ENCODE measurements around the gene BLOC1S1. TPM values are rescaled to one million over a fixed set of nuclear protein-coding genes. Genes with fewer than 3 reads are reported as not detected.

Gene BLOC1S1
- total and polyA plus RNA-seq, 8 donors: 12.8 to 451 (median 239) TPM

GRCh38 chr12:55713721-55714120, 2.1 kb upstream of the BLOC1S1 start:
- Histone ChIP-seq H3K9me3 (no peaks in the 10 kb centered on the region), H3K36me3 (no peaks in the 10 kb centered on the region), H3K27me3 (peaks cover 0 to 9% (median 0%) of the 10 kb centered on the region in 3 donors), H3K4me1 (peaks cover 40 to 63% (median 47%) of the 10 kb centered on the region in 4 donors), H3K27ac (peak overlapping the region in 3 of 5 donors; percentile 53 to 89 (median 68)), H3K4me3 (no peak overlapping the region)
- intact Hi-C loops (cut with DNase I; ENCODE audit: low total_unique reads): no loop called here
- no peak for DNase-seq
- 26 to 47% (median 42%) methylated on average over 2 of the region's 2 CpGs for WGBS, 5 donors
- no peak for TF ChIP-seq EP300 (IDR thresholded peaks at IDR 0.05)
- peak in 1 of 3 donors; percentile 37 for TF ChIP-seq POLR2AphosphoS5 (IDR thresholded peaks at IDR 0.05)

- Histone ChIP-seq H3K36me3 (peaks cover 0 to 11% (median 0%) of the 10 kb centered on the region in 4 donors), H3K4me1 (peaks cover 47 to 65% (median 57%) of the 10 kb centered on the region in 4 donors), H3K27ac (peak overlapping the region; percentile 89 to 100 (median 98)), H3K27me3 (no peaks in the 10 kb centered on the region), H3K9me3 (no peaks in the 10 kb centered on the region), H3K4me3 (peak overlapping the region; percentile 56 to 82 (median 64))
- peak in 2 of 3 donors; percentile 13 to 48 for TF ChIP-seq POLR2AphosphoS5 (IDR thresholded peaks at IDR 0.05)
- TF ChIP-seq CTCF (IDR thresholded peaks at IDR 0.05): no peak
- TF ChIP-seq EP300 (IDR thresholded peaks at IDR 0.05): no peak
- DNase-seq: peak in 1 of 2 donors; percentile 38
- 49 to 60% (median 54%) methylated on average over 7 of the region's 7 CpGs for WGBS, 5 donors
- intact Hi-C loops (cut with DNase I; ENCODE audit: low total_unique reads): no loop called here
These were observed 579 bp upstream of the BLOC1S1 start for GRCh38 chr12:55715169-55715764.

- no peaks in the 10 kb centered on the region for H3K27me3 ChIP-seq
- intact Hi-C loops (cut with DNase I; ENCODE audit: low total_unique reads): no loop called here
- DNase-seq: no peak
- H3K4me1 ChIP-seq: peaks cover 60 to 78% (median 70%) of the 10 kb centered on the region in 4 donors
- WGBS, 5 donors: 1 to 3% (median 2%) methylated on average over 12 to 13 of the region's 13 CpGs
- H3K4me3 ChIP-seq: peak overlapping the region; percentile 56 to 82 (median 64)
- H3K36me3 ChIP-seq: peaks cover 0 to 13% (median 0%) of the 10 kb centered on the region in 4 donors
- peak overlapping the region; percentile 89 to 100 (median 98) for H3K27ac ChIP-seq
- TF ChIP-seq EP300 (IDR thresholded peaks at IDR 0.05): no peak
- TF ChIP-seq POLR2A (IDR thresholded peaks at IDR 0.05): no peak
- TF ChIP-seq POLR2AphosphoS5 (IDR thresholded peaks at IDR 0.05): no peak
- TF ChIP-seq CTCF (IDR thresholded peaks at IDR 0.05): no peak
- no peaks in the 10 kb centered on the region for H3K9me3 ChIP-seq
These were observed 724 bp downstream of the BLOC1S1 start for GRCh38 chr12:55716582-55716957.

DNA sequence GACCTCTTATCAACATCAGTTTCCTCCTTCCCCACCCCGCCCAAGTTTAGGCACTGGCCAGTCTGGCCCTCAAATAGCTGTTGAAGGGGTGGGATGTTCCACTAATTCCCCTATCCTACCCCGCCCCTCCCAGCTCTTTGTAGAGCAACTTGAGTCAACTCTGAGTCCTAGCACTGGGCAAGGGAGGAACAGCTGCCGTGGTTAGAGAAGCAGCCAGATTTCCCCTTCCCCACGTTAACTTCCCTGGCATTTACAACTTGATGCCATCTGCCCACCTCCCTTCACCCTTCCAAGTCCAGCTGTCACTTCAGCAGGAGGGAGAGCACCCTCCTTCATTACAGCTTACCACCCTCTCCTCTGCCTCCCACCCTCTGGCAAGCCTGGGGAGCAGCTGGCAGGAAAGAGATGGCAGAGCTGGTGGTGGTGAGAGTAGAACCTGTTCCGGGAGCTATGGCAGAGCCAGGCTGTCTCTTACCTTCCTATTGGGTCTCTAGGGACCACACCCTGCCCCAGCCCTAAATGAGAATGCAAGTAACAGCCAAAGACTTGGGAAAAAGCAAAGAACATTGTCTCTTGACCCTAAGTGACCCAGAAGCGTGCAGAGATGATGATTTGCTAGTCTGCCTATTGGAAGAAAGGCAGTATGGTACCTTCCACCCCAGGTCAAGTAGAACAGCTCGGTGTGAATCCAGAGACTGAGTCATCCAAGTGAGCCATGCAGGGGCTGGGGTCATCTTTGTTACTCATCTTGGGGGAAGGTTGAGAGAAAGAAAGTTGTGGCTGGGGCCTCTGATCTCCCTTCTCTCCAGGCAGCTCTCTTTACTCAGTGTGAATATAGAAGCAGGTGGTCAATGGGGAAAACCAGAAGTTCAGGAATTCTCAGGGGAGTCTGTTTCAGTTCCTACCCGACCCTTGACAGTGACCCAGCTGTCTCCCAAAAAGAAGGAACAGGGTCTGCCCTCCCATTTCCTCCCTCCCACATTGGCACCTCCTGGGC, 1.5 kb downstream of the BLOC1S1 start:
- H3K4me3 ChIP-seq: peak overlapping the region; percentile 56 to 82 (median 64)
- intact Hi-C loops (cut with DNase I; ENCODE audit: low total_unique reads): no loop called here
- peaks cover 0 to 13% (median 0%) of the 10 kb centered on the region in 4 donors for H3K36me3 ChIP-seq
- peaks cover 67 to 80% (median 74%) of the 10 kb centered on the region in 4 donors for H3K4me1 ChIP-seq
- H3K9me3 ChIP-seq: no peaks in the 10 kb centered on the region
- peak overlapping the region; percentile 89 to 100 (median 98) for H3K27ac ChIP-seq
- TF ChIP-seq POLR2A (IDR thresholded peaks at IDR 0.05) (no peak), CTCF (IDR thresholded peaks at IDR 0.05) (no peak), POLR2AphosphoS5 (IDR thresholded peaks at IDR 0.05) (no peak), EP300 (IDR thresholded peaks at IDR 0.05) (no peak)
- no peaks in the 10 kb centered on the region for H3K27me3 ChIP-seq
- peak in 1 of 2 donors; percentile 26 for DNase-seq
- 24 to 35% (median 32%) methylated on average over 7 to 8 of the region's 8 CpGs for WGBS, 5 donors
